ENCODE measurements around the gene HUS1. TPM values are rescaled to one million over a fixed set of nuclear protein-coding genes. Genes with fewer than 3 reads are reported as not detected.

HUS1 gene
- total RNA-seq, 1 donor from 2014 or later = 40.6 TPM

DNA sequence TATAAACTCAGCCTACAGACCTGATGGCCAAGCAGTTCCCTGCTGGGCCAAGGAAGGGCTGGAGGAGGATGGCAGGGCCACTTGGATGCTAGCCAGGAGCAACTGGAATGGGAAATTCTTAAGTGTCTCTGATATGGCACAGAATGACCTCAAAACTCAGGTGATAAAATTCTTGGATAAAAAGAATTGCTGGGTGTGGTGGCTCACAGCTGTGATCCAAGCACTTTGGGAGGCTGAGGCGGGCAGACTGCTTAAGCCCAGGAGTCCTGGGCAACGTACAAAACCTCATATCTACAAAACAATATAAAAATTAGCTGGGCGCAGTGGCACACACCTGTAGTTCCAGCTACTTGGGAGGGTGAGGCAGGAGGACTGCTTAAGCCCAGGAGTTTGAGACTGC lies 17.2 kb downstream of the HUS1 start:
- H3K4me1 Mint-ChIP-seq (ENCODE audit: low read depth, unreplicated experiment) = no peaks in the 10 kb centered on the region
- peaks cover 32% of the 10 kb centered on the region for H3K36me3 Mint-ChIP-seq (ENCODE audit: unreplicated experiment)
- H3K27me3 Mint-ChIP-seq (ENCODE audit: unreplicated experiment) = peaks cover 3% of the 10 kb centered on the region
- H3K4me3 Mint-ChIP-seq (ENCODE audit: unreplicated experiment) = no peak overlapping the region
- no peak overlapping the region for H3K27ac Mint-ChIP-seq (ENCODE audit: unreplicated experiment)
- TF ChIP-seq, protein P1, sequence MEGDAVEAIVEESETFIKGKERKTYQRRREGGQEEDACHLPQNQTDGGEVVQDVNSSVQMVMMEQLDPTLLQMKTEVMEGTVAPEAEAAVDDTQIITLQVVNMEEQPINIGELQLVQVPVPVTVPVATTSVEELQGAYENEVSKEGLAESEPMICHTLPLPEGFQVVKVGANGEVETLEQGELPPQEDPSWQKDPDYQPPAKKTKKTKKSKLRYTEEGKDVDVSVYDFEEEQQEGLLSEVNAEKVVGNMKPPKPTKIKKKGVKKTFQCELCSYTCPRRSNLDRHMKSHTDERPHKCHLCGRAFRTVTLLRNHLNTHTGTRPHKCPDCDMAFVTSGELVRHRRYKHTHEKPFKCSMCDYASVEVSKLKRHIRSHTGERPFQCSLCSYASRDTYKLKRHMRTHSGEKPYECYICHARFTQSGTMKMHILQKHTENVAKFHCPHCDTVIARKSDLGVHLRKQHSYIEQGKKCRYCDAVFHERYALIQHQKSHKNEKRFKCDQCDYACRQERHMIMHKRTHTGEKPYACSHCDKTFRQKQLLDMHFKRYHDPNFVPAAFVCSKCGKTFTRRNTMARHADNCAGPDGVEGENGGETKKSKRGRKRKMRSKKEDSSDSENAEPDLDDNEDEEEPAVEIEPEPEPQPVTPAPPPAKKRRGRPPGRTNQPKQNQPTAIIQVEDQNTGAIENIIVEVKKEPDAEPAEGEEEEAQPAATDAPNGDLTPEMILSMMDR (IDR thresholded peaks at IDR 0.05; ENCODE audit: partially characterized antibody, unreplicated experiment) = no peak
- no peak for DNase-seq
- H3K9me3 Mint-ChIP-seq (ENCODE audit: unreplicated experiment) = peaks cover 9% of the 10 kb centered on the region

DNA sequence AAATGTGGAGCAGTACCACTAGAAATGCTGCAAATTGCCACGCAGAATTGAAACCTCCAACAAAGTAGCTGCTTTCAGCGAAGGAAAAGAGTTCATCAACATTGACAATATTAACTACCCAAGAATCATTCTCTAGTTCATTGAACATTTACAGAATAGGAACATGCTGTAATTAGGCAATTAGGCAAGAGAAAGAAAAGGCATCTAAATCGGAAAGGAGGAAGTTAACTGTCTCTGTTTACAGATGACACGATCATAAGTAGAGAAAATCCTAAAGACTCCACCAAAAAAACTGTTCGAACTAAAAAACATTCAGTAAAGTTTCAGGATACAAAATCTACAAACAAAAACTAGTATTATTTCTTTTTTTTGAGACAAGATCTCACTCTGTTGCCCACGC lies 22.3 kb downstream of the HUS1 start:
- DNase-seq = no peak
- H3K4me3 Mint-ChIP-seq (ENCODE audit: unreplicated experiment) = no peak overlapping the region
- peaks cover 6% of the 10 kb centered on the region for H3K9me3 Mint-ChIP-seq (ENCODE audit: unreplicated experiment)
- TF ChIP-seq, protein P1 (IDR thresholded peaks at IDR 0.05; ENCODE audit: partially characterized antibody, unreplicated experiment) = no peak
- peaks cover 1% of the 10 kb centered on the region for H3K27me3 Mint-ChIP-seq (ENCODE audit: unreplicated experiment)
- H3K36me3 Mint-ChIP-seq (ENCODE audit: unreplicated experiment) = peaks cover 18% of the 10 kb centered on the region
- no peak overlapping the region for H3K27ac Mint-ChIP-seq (ENCODE audit: unreplicated experiment)
- H3K4me1 Mint-ChIP-seq (ENCODE audit: low read depth, unreplicated experiment) = no peaks in the 10 kb centered on the region

DNA sequence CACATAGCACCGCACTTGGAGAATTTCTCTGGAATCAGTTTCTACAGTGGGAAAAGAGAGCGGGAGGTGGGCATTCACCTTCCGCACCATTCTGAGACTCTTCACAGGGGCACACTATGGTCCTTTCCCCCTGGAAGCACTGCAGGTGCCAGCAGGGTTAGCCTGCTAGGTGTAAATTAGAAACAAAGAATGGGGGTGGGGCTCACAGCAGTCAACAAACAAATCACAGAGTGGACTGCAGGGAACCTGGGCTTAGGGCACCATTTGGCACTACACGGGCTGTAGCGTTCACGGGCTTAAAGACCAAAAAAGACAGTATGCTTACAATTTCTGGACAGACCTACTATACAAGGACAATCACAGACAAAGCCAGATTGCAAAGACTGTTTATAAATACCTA lies 23.2 kb downstream of the HUS1 start:
- Mint-ChIP-seq H3K4me3 (ENCODE audit: unreplicated experiment) (no peak overlapping the region), H3K36me3 (ENCODE audit: unreplicated experiment) (peaks cover 15% of the 10 kb centered on the region), H3K27ac (ENCODE audit: unreplicated experiment) (no peak overlapping the region), H3K9me3 (ENCODE audit: unreplicated experiment) (peaks cover 6% of the 10 kb centered on the region), H3K4me1 (ENCODE audit: low read depth, unreplicated experiment) (no peaks in the 10 kb centered on the region), H3K27me3 (ENCODE audit: unreplicated experiment) (peaks cover 1% of the 10 kb centered on the region)
- TF ChIP-seq, protein P1 (IDR thresholded peaks at IDR 0.05; ENCODE audit: partially characterized antibody, unreplicated experiment) = no peak
- DNase-seq = no peak

DNA sequence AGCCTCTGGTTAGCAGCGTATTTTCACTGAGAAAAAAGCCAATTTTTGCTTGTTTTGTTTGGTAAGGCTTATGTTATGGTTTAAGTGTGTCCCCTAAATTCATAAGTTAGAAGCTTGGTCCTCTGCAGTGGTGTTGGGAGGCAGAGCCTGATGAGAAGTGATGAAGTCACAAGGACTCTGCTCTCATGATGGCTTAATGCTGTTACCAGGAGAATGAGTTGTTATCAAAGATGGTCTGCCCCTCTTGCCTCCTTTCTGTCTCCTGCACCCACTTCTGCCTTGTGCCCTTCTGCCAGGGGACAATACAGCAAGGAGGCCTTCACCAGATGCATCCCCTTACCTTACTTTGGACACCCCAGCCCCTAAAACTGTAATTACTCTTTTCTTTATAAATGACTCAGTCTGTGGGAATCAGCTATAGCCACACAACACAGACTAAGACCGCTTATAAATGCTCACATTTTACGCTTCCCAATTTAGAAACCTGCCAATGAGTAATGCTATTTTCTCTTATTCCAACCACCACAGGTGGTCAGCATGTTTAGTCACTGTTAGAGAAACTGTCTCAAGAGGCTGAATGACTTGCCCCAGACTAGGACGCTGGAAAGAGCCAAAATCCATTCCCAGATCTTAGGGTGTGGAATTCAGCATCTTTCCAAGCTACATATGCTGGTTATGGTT lies 25.0 kb downstream of the HUS1 start:
- Mint-ChIP-seq H3K4me1 (ENCODE audit: low read depth, unreplicated experiment) (no peaks in the 10 kb centered on the region), H3K9me3 (ENCODE audit: unreplicated experiment) (peaks cover 6% of the 10 kb centered on the region), H3K27me3 (ENCODE audit: unreplicated experiment) (peaks cover 1% of the 10 kb centered on the region), H3K27ac (ENCODE audit: unreplicated experiment) (no peak overlapping the region), H3K4me3 (ENCODE audit: unreplicated experiment) (no peak overlapping the region), H3K36me3 (ENCODE audit: unreplicated experiment) (peaks cover 8% of the 10 kb centered on the region)
- TF ChIP-seq, protein P1 (IDR thresholded peaks at IDR 0.05; ENCODE audit: partially characterized antibody, unreplicated experiment) = no peak
- no peak for DNase-seq

DNA sequence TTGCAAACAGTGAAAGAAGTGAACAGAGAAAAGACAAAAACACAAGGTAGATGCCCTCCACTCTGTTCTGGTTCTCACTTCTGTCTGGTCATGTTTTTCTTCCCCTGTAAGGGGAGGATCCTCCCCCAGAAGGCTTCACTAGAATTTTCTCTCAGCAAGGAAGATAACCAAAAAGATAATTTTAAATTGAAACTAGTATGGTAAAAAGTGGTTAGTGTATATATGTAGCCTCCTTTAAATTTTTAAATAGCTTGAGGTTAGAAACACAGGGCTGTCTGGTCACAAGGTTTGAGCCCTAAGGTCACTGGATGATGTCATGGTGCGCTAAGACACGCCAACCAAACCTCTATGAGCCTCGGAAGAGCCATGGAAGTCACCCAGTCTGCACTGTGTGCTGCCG lies 25.6 kb downstream of the HUS1 start:
- Mint-ChIP-seq H3K27me3 (ENCODE audit: unreplicated experiment) (peaks cover 1% of the 10 kb centered on the region), H3K4me1 (ENCODE audit: low read depth, unreplicated experiment) (no peaks in the 10 kb centered on the region), H3K36me3 (ENCODE audit: unreplicated experiment) (peaks cover 8% of the 10 kb centered on the region), H3K27ac (ENCODE audit: unreplicated experiment) (no peak overlapping the region), H3K9me3 (ENCODE audit: unreplicated experiment) (peaks cover 6% of the 10 kb centered on the region), H3K4me3 (ENCODE audit: unreplicated experiment) (no peak overlapping the region)
- TF ChIP-seq, protein P1 (IDR thresholded peaks at IDR 0.05; ENCODE audit: partially characterized antibody, unreplicated experiment) = no peak
- DNase-seq = no peak
